Fibroblast of lung (primary cell): Measurements from ENCODE around the gene DUSP5. TPM values are rescaled to one million over a fixed set of nuclear protein-coding genes. Genes with fewer than 3 reads are reported as not detected.

Experiments used
- DNase-seq, 2 donors: peaks; one replicate each; pipeline versions ENCODE4 v3.0.0 to v3.0.0-alpha.2; 2010; ENCODE audit warnings: low read depth in 2 of 2
- H2AFZ ChIP-seq: 2 replicates; pipeline ENCODE4 v1.5.1; 2012; ENCODE audit warnings: low read length, control low read depth, inconsistent platforms
- H3K27ac ChIP-seq: 2 replicates; pipeline ENCODE4 v1.5.1; 2011; ENCODE audit warnings: low read length, control low read depth; ENCODE audit not compliant: insufficient read depth
- H3K27me3 ChIP-seq: 2 replicates; pipeline ENCODE4 v1.5.1; 2011; ENCODE audit warnings: mild to moderate bottlenecking, low read length; ENCODE audit not compliant: control insufficient read depth, insufficient read depth
- H3K36me3 ChIP-seq: 2 replicates; pipeline ENCODE4 v1.5.1; 2011; ENCODE audit warnings: low read length; ENCODE audit not compliant: control insufficient read depth, insufficient read depth
- H3K4me1 ChIP-seq: 2 replicates; pipeline ENCODE4 v1.5.1; 2011; ENCODE audit warnings: low read length; ENCODE audit not compliant: control insufficient read depth, insufficient read depth; ENCODE audit errors: extremely low read depth
- H3K4me2 ChIP-seq: 2 replicates; pipeline ENCODE4 v1.5.1; 2011; ENCODE audit warnings: low read length, control low read depth; ENCODE audit not compliant: insufficient read depth; ENCODE audit errors: extremely low read depth
- H3K4me3 ChIP-seq, 4 experiments: fragments of 200-600 bp in 1 of 4; sonication (generic) in 1 of 4; replicated peaks in 1 of 4; 2 replicates each; pipeline ENCODE4 v1.5.1; 2011 to 2016; ENCODE audit warnings: low read length in 4 of 4, low read depth in 3 of 4, mild to moderate bottlenecking in 3 of 4, control low read depth in 2 of 4, inconsistent platforms in 1 of 4, mixed read lengths in 1 of 4; ENCODE audit not compliant: insufficient read depth in 1 of 4; ENCODE audit errors: control extremely low read depth in 1 of 4
- H3K79me2 ChIP-seq: 2 replicates; pipeline ENCODE4 v1.5.1; 2012; ENCODE audit warnings: mild to moderate bottlenecking, low read length, inconsistent platforms; ENCODE audit not compliant: control insufficient read depth, insufficient read depth
- H3K9ac ChIP-seq: 2 replicates; pipeline ENCODE4 v1.5.1; 2011; ENCODE audit warnings: mild to moderate bottlenecking, low read length, control low read depth; ENCODE audit not compliant: insufficient read depth
- H3K9me3 ChIP-seq: 2 replicates; pipeline ENCODE4 v1.5.1; 2012; ENCODE audit warnings: low read depth, low read length; ENCODE audit not compliant: control insufficient read depth, insufficient read depth
- H4K20me1 ChIP-seq: 2 replicates; pipeline ENCODE4 v1.5.1; 2011; ENCODE audit warnings: low read length; ENCODE audit not compliant: control insufficient read depth, insufficient read depth; ENCODE audit errors: extremely low read depth
- EZH2 ChIP-seq: IDR thresholded peaks from 2 replicates; pipeline ENCODE4 v1.5.1; 2012; ENCODE audit warnings: low read length, control low read depth, mild to moderate bottlenecking; ENCODE audit errors: missing control alignments
- polyA plus RNA-seq, 2 donors: library from polyadenylated mRNA; depleted of rRNA in 1 of 2; stranded (reverse) in 1 of 2; unstranded in 1 of 2; fragments of >200 nt; gene quantifications; 2 replicates each; pipeline ENCODE4 v1.2.1, GENCODE V29; 2011 to 2012; ENCODE audit warnings: missing spikeins in 1 of 2
- total RNA-seq: library from RNA; depleted of rRNA; stranded (reverse); fragments of >200 nt; gene quantifications from 2 replicates; pipeline ENCODE4 v1.2.1, GENCODE V29; 2014
- TF ChIP-seq, protein P1 (sequence below), 2 donors: IDR thresholded peaks in 1 of 2; conservative IDR thresholded peaks in 1 of 2; 1 replicate in 1 of 2; 2 replicates in 1 of 2; pipeline ENCODE4 v1.5.1; 2011 to 2012; ENCODE audit warnings: low read length in 2 of 2, control low read depth in 1 of 2, inconsistent platforms in 1 of 2, low read depth in 1 of 2, mild to moderate bottlenecking in 1 of 2

The DUSP5 gene
- total and polyA plus RNA-seq, 2 donors (not counting 1 experiment from before 2014, with no cell fraction given) = 27.6 to 37.7 TPM

DNA sequence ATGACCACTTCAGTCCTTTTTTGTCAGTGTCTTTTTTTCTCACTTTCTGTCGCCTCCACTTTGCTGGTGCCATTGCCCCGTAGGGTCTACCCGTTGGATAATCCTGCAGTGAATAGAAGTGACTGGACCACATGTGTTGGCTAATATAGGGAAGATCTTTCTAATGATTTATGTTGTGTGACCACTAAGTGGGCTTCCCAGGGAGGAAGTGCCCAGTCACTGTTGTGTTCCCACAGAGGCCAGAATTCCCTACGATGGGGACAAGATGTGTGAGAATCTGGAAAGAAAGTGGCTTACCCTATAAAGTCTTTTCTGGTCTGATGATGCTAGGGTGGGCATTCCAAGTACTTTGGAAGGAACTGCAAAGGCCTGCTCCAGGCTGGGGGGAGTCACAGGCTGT, 41.4 kb downstream of the DUSP5 start:
- DNase-seq = no peak

DNA sequence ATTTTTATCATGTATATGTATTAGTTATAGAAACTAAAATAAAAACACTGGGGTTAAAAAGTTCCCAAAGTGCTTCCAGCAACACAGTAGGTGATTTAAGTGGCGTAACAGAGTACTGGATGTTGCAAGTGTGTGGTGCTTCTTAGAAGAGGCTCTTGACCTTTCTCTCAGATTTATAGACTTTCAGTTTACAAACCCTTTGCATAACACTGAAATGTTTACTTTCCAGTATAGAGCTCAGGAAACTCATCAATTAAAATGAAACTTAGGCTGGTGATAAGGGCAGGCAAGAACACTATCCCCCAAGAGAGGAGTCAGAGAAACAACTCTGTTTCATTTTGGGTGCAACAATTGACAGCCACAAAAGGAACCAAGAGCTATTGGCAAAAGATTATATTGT, 42.3 kb downstream of the DUSP5 start:
- no peaks in the 10 kb centered on the region for H3K36me3 ChIP-seq
- DNase-seq = peak in 1 of 2 donors; percentile 65
- H3K4me2 ChIP-seq = no peak overlapping the region
- H3K9me3 ChIP-seq = no peaks in the 10 kb centered on the region
- TF ChIP-seq, protein P1, sequence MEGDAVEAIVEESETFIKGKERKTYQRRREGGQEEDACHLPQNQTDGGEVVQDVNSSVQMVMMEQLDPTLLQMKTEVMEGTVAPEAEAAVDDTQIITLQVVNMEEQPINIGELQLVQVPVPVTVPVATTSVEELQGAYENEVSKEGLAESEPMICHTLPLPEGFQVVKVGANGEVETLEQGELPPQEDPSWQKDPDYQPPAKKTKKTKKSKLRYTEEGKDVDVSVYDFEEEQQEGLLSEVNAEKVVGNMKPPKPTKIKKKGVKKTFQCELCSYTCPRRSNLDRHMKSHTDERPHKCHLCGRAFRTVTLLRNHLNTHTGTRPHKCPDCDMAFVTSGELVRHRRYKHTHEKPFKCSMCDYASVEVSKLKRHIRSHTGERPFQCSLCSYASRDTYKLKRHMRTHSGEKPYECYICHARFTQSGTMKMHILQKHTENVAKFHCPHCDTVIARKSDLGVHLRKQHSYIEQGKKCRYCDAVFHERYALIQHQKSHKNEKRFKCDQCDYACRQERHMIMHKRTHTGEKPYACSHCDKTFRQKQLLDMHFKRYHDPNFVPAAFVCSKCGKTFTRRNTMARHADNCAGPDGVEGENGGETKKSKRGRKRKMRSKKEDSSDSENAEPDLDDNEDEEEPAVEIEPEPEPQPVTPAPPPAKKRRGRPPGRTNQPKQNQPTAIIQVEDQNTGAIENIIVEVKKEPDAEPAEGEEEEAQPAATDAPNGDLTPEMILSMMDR (conservative IDR thresholded peaks at IDR 0.05 in 1 of 2, IDR thresholded peaks at IDR 0.05 in 1 of 2; ENCODE audit: low read depth in 1 of 2, low read length in 2 of 2) = no peak
- TF ChIP-seq EZH2 = no peak
- H3K9ac ChIP-seq = no peak overlapping the region
- no peaks in the 10 kb centered on the region for H4K20me1 ChIP-seq
- H2AFZ ChIP-seq = no peak overlapping the region
- H3K4me1 ChIP-seq = peaks cover 8% of the 10 kb centered on the region
- no peak overlapping the region for H3K27ac ChIP-seq
- no peaks in the 10 kb centered on the region for H3K27me3 ChIP-seq
- H3K4me3 ChIP-seq = no peak overlapping the region
- H3K79me2 ChIP-seq = no peaks in the 10 kb centered on the region

More for the DNA sequence above, 41.4 kb downstream of the DUSP5 start:
- H3K79me2 ChIP-seq = no peaks in the 10 kb centered on the region
- H3K9me3 ChIP-seq = no peaks in the 10 kb centered on the region
- no peak overlapping the region for H3K4me2 ChIP-seq
- no peak for TF ChIP-seq EZH2
- TF ChIP-seq, protein P1 (conservative IDR thresholded peaks at IDR 0.05 in 1 of 2, IDR thresholded peaks at IDR 0.05 in 1 of 2; ENCODE audit: low read depth in 1 of 2, low read length in 2 of 2) = no peak
- peaks cover 8% of the 10 kb centered on the region for H3K4me1 ChIP-seq
- no peak overlapping the region for H3K4me3 ChIP-seq
- H4K20me1 ChIP-seq = no peaks in the 10 kb centered on the region
- H2AFZ ChIP-seq = no peak overlapping the region
- no peaks in the 10 kb centered on the region for H3K36me3 ChIP-seq
- no peak overlapping the region for H3K27ac ChIP-seq
- no peak overlapping the region for H3K9ac ChIP-seq
- H3K27me3 ChIP-seq = no peaks in the 10 kb centered on the region

DNA sequence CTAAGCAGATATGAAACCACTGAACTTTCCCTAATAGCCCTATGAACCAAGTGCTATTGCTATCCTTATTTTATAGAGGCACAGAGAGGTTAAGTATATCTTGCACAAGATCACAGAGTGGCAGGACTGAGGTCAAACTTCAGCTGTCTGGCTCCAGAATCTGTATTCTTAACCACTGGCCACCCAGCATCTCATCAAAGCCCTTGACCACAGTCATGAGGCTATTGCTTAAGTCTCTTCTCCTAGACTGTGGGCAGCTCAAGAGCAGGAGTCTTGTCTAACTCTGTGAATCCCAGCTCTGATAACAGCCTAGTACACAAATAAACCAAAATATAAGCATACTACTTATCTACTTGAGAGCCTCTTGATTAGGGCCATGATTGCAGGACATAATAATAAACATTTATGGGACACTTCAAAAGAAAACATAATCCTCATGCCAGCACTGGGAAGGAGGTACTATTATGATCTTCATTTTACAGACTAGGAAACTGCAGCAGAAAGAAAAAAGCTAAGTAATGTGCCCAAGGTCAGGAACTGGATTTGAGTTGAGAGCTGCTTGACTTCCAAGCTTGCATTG, 47.3 kb downstream of the DUSP5 start:
- H2AFZ ChIP-seq = no peak overlapping the region
- H3K36me3 ChIP-seq = no peaks in the 10 kb centered on the region
- H3K4me2 ChIP-seq = no peak overlapping the region
- no peak overlapping the region for H3K4me3 ChIP-seq
- H3K79me2 ChIP-seq = no peaks in the 10 kb centered on the region
- H4K20me1 ChIP-seq = no peaks in the 10 kb centered on the region
- DNase-seq = peak; percentile 42 to 66
- TF ChIP-seq, protein P1 (conservative IDR thresholded peaks at IDR 0.05 in 1 of 2, IDR thresholded peaks at IDR 0.05 in 1 of 2; ENCODE audit: low read depth in 1 of 2, low read length in 2 of 2) = no peak
- TF ChIP-seq EZH2 = no peak
- H3K27me3 ChIP-seq = no peaks in the 10 kb centered on the region
- H3K27ac ChIP-seq = no peak overlapping the region
- no peaks in the 10 kb centered on the region for H3K4me1 ChIP-seq
- no peaks in the 10 kb centered on the region for H3K9me3 ChIP-seq
- no peak overlapping the region for H3K9ac ChIP-seq
